Measurements from ENCODE around the gene ZDHHC14. TPM values are rescaled to one million over a fixed set of nuclear protein-coding genes. Genes with fewer than 3 reads are reported as not detected.

Gene ZDHHC14
- total and polyA plus RNA-seq, 2 of the 8 experiments (the other 6 are each of a cell fraction or from before 2014, with no cell fraction given) = 2.9 to 5.3 TPM

- TF ChIP-seq CHD7 (IDR thresholded peaks at IDR 0.05; ENCODE audit: insufficient replicate concordance, low read length) = no peak
- no peak for TF ChIP-seq BACH1 (IDR thresholded peaks at IDR 0.05; ENCODE audit: low read length)
- no peak for TF ChIP-seq POLR2AphosphoS5 (IDR thresholded peaks at IDR 0.05; ENCODE audit: low read depth, low read length)
- no peak for TF ChIP-seq JUN (IDR thresholded peaks at IDR 0.05; ENCODE audit: low read depth, low read length)
- TF ChIP-seq SRF (IDR thresholded peaks at IDR 0.05; ENCODE audit: low read depth, low read length) = no peak
- no peak for TF ChIP-seq E2F6 (IDR thresholded peaks at IDR 0.05)
- no peak for TF ChIP-seq SIN3A (conservative IDR thresholded peaks at IDR 0.05 in 1 of 2, IDR thresholded peaks at IDR 0.05 in 1 of 2; ENCODE audit: low read depth in 1 of 2, low read length in 2 of 2)
- TF ChIP-seq SIX5 (IDR thresholded peaks at IDR 0.05; ENCODE audit: low read depth, low read length) = no peak
Measured at GRCh38 chr6:157560691-157561413, 179.9 kb downstream of the ZDHHC14 start (continued).
